Mesothelial cell of epicardium (in vitro differentiated cells): ENCODE data around the gene AOPEP. TPM values are rescaled to one million over a fixed set of nuclear protein-coding genes. Genes with fewer than 3 reads are reported as not detected.
A peak's percentile ranks its signal among the peaks of the same experiment; 100 is the strongest.

Source experiments
- DNase-seq, 2 experiments: peaks; one replicate each; pipeline ENCODE4 v3.0.0; 2021; ENCODE audit warnings: low spot score in 2 of 2; ENCODE audit not compliant: unreplicated experiment in 2 of 2
- H3K27ac Mint-ChIP-seq: 2 replicates; pipeline ENCODE4 v1.8.0; 2021; ENCODE audit warnings: mixed read lengths
- H3K27me3 Mint-ChIP-seq: 2 replicates; pipeline ENCODE4 v1.8.0; 2021; ENCODE audit warnings: low read depth, mixed read lengths
- H3K36me3 Mint-ChIP-seq: 2 replicates; pipeline ENCODE4 v1.8.0; 2021; ENCODE audit warnings: mixed read lengths
- H3K4me1 Mint-ChIP-seq: 2 replicates; pipeline ENCODE4 v1.8.0; 2021; ENCODE audit warnings: mixed read lengths
- H3K4me3 Mint-ChIP-seq: 2 replicates; pipeline ENCODE4 v1.8.0; 2021; ENCODE audit warnings: mild to moderate bottlenecking, moderate library complexity, mixed read lengths
- H3K9me3 Mint-ChIP-seq: 2 replicates; pipeline ENCODE4 v1.8.0; 2021; ENCODE audit warnings: mixed read lengths
- CTCF ChIP-seq: fragments of 200-600 bp; sonication (generic); IDR thresholded peaks from one replicate; pipeline ENCODE4 v1.5.0; 2021; ENCODE audit warnings: antibody characterized with exemption; ENCODE audit not compliant: unreplicated experiment
- total RNA-seq: library from RNA; stranded (reverse); gene quantifications from 3 replicates; pipeline ENCODE4 v1.2.1, GENCODE V29; 2021

Gene AOPEP
- total RNA-seq, 1 donor from 2014 or later: 63.0 TPM

GRCh38 chr9:94754976-94755475 lies 28.5 kb downstream of the AOPEP start:
- Mint-ChIP-seq H3K36me3 (peaks cover 11% of the 10 kb centered on the region), H3K9me3 (peaks cover 2% of the 10 kb centered on the region), H3K4me3 (no peak overlapping the region), H3K27ac (no peak overlapping the region), H3K27me3 (no peaks in the 10 kb centered on the region), H3K4me1 (peaks cover 27% of the 10 kb centered on the region)
- DNase-seq: no peak
- TF ChIP-seq CTCF: no peak

GRCh38 chr9:94757158-94757557 lies 30.7 kb downstream of the AOPEP start:
- peaks cover 7% of the 10 kb centered on the region for H3K36me3 Mint-ChIP-seq
- DNase-seq: no peak
- no peak overlapping the region for H3K4me3 Mint-ChIP-seq
- H3K4me1 Mint-ChIP-seq: peaks cover 38% of the 10 kb centered on the region
- no peaks in the 10 kb centered on the region for H3K27me3 Mint-ChIP-seq
- peak overlapping the region; percentile 17 for H3K27ac Mint-ChIP-seq
- no peaks in the 10 kb centered on the region for H3K9me3 Mint-ChIP-seq
- no peak for TF ChIP-seq CTCF

GRCh38 chr9:94758031-94758430 lies 31.5 kb downstream of the AOPEP start:
- TF ChIP-seq CTCF: no peak
- peaks cover 7% of the 10 kb centered on the region for H3K36me3 Mint-ChIP-seq

GRCh38 chr9:94758880-94759279 lies 32.4 kb downstream of the AOPEP start:
- H3K36me3 Mint-ChIP-seq: peaks cover 10% of the 10 kb centered on the region
- H3K4me3 Mint-ChIP-seq: no peak overlapping the region
- H3K4me1 Mint-ChIP-seq: peaks cover 38% of the 10 kb centered on the region
- no peak for DNase-seq
- no peak overlapping the region for H3K27ac Mint-ChIP-seq
- TF ChIP-seq CTCF: no peak
- no peaks in the 10 kb centered on the region for H3K9me3 Mint-ChIP-seq
- no peaks in the 10 kb centered on the region for H3K27me3 Mint-ChIP-seq

More at GRCh38 chr9:94758031-94758430, 31.5 kb downstream of the AOPEP start:
- H3K27ac Mint-ChIP-seq: peak overlapping the region; percentile 56
- H3K27me3 Mint-ChIP-seq: no peaks in the 10 kb centered on the region
- peaks cover 38% of the 10 kb centered on the region for H3K4me1 Mint-ChIP-seq
- H3K4me3 Mint-ChIP-seq: no peak overlapping the region
- DNase-seq: no peak
- no peaks in the 10 kb centered on the region for H3K9me3 Mint-ChIP-seq

- TF ChIP-seq CTCF: no peak
- H3K4me1 Mint-ChIP-seq: peaks cover 38% of the 10 kb centered on the region
- H3K36me3 Mint-ChIP-seq: peaks cover 13% of the 10 kb centered on the region
- H3K27ac Mint-ChIP-seq: peak overlapping the region; percentile 41
- H3K4me3 Mint-ChIP-seq: peak overlapping the region; percentile 16
- no peaks in the 10 kb centered on the region for H3K27me3 Mint-ChIP-seq
- no peaks in the 10 kb centered on the region for H3K9me3 Mint-ChIP-seq
- DNase-seq: no peak
Measured at GRCh38 chr9:94760010-94760409, 33.5 kb downstream of the AOPEP start.

- H3K9me3 Mint-ChIP-seq: no peaks in the 10 kb centered on the region
- no peaks in the 10 kb centered on the region for H3K27me3 Mint-ChIP-seq
- H3K4me1 Mint-ChIP-seq: peaks cover 38% of the 10 kb centered on the region
- H3K27ac Mint-ChIP-seq: no peak overlapping the region
- DNase-seq: no peak
- peaks cover 13% of the 10 kb centered on the region for H3K36me3 Mint-ChIP-seq
- TF ChIP-seq CTCF: no peak
- no peak overlapping the region for H3K4me3 Mint-ChIP-seq
Measured at GRCh38 chr9:94760660-94761059, 34.2 kb downstream of the AOPEP start.
